HepG2 (cell line): ENCODE measurements around the gene DNASE1. TPM values are rescaled to one million over a fixed set of nuclear protein-coding genes. Genes with fewer than 3 reads are reported as not detected.
A peak's percentile ranks its signal among the peaks of the same experiment; 100 is the strongest.

ENCODE experiments used
- ATAC-seq: fragments of 200-7000 bp; cut with Tn5 transposase; 3 replicates; pipeline ENCODE4 v1.9.1; 2020; ENCODE audit warnings: mild to moderate bottlenecking, moderate library complexity
- BruUV-seq: library from RNA; stranded (reverse); fragments of 400-500 nt; replicated peaks from 2 replicates; lab custom pipeline; 2021; lab: Mats Ljungman, UMichigan
- CTCF ChIA-PET: fragments of 300-600 bp; formaldehyde crosslinking; extraction: SDS; loops from one replicate; lab custom pipeline; 2021; ENCODE audit warnings: low total read pairs, inconsistent platforms, low intra/inter-chr PET ratio; lab: Yijun Ruan, JAX
- POLR2A ChIA-PET: fragments of 350-600 bp; sonication (Branson Sonifier 250); formaldehyde crosslinking; loops from one replicate; lab custom pipeline; 2020; ENCODE audit warnings: antibody characterized with exemption, inconsistent platforms; lab: Yijun Ruan, JAX
- DNase-seq: peaks from one replicate; pipeline ENCODE4 v3.0.0-alpha.2; 2015; ENCODE audit warnings: low spot score
- FAIRE-seq: peaks from 3 replicates; lab custom pipeline; 2011; peaks lifted over from hg19 to GRCh38; lab: Jason Lieb, UNC
- H2AFZ ChIP-seq: one replicate; pipeline ENCODE4 v1.6.1; 2011; ENCODE audit warnings: low read length, inconsistent platforms
- H3K27ac ChIP-seq: fragments of 300-600 bp; 3 replicates; pipeline ENCODE4 v1.8.0; 2011; ENCODE audit warnings: mixed run types, mild to moderate bottlenecking, mixed read lengths, low read length, inconsistent platforms; ENCODE audit not compliant: insufficient read depth; ENCODE audit errors: extremely low read length
- H3K27me3 ChIP-seq, 2 experiments: fragments of 200-600 bp in 1 of 2; 2 replicates in 1 of 2; 3 replicates in 1 of 2; pipeline versions ENCODE4 v1.6.0 to v1.8.0; 2011; ENCODE audit warnings: low read length in 2 of 2, mild to moderate bottlenecking in 2 of 2, moderate library complexity in 2 of 2, inconsistent platforms in 1 of 2; ENCODE audit not compliant: insufficient read depth in 2 of 2, control insufficient read depth in 1 of 2
- H3K36me3 ChIP-seq, 2 experiments: fragments of 200-600 bp in 1 of 2; replicated peaks in 1 of 2; 2 replicates in 1 of 2; 3 replicates in 1 of 2; pipeline versions ENCODE4 v1.5.1 to v1.8.0; 2011; ENCODE audit warnings: low read length in 2 of 2, inconsistent platforms in 1 of 2; ENCODE audit not compliant: insufficient read depth in 2 of 2, control insufficient read depth in 1 of 2
- H3K4me1 ChIP-seq: 2 replicates; pipeline ENCODE4 v1.5.1; 2012; ENCODE audit warnings: low read length, inconsistent platforms; ENCODE audit not compliant: insufficient read depth
- H3K4me2 ChIP-seq: 2 replicates; pipeline ENCODE4 v1.6.0; 2011; ENCODE audit warnings: low read depth, low read length, inconsistent platforms
- H3K4me3 ChIP-seq, 3 experiments: fragments of 200-600 bp in 1 of 3; sonication (generic), shearing (Covaris generic) in 1 of 3; replicated peaks in 1 of 3; 2 replicates each; pipeline ENCODE4 v1.5.1; 2011 to 2016; ENCODE audit warnings: low read length in 3 of 3, inconsistent platforms in 2 of 3, low read depth in 2 of 3, mild to moderate bottlenecking in 2 of 3, control low read depth in 1 of 3, mixed read lengths in 1 of 3; ENCODE audit not compliant: insufficient read depth in 1 of 3
- H3K79me2 ChIP-seq: one replicate; pipeline ENCODE4 v1.6.1; 2011; ENCODE audit warnings: low read length, inconsistent platforms; ENCODE audit not compliant: insufficient read depth
- H3K9ac ChIP-seq: 2 replicates; pipeline ENCODE4 v1.6.0; 2011; ENCODE audit warnings: mild to moderate bottlenecking, low read depth, low read length, inconsistent platforms; ENCODE audit not compliant: insufficient read depth
- H3K9me3 ChIP-seq: 2 replicates; pipeline ENCODE4 v1.5.1; 2012; ENCODE audit warnings: mild to moderate bottlenecking, low read length
- H4K20me1 ChIP-seq: 2 replicates; pipeline ENCODE4 v1.6.0; 2011; ENCODE audit warnings: inconsistent platforms, mild to moderate bottlenecking, low read length, moderate library complexity; ENCODE audit not compliant: insufficient read depth
- ADNP ChIP-seq: sonication (generic); formaldehyde crosslinking; IDR thresholded peaks from 2 replicates; pipeline ENCODE4 v1.4.0; 2020; ENCODE audit warnings: missing genetic modification reagents
- GABPA ChIP-seq, 2 experiments: IDR thresholded peaks; 2 replicates each; pipeline ENCODE4 v1.6.1; 2011 to 2016; ENCODE audit warnings: low read depth in 2 of 2, low read length in 1 of 2, missing biosample characterization in 1 of 2, missing genetic modification characterization in 1 of 2
- NAIF1 ChIP-seq: sonication (generic); formaldehyde crosslinking; IDR thresholded peaks from 2 replicates; pipeline ENCODE4 v1.5.0; 2020; ENCODE audit warnings: mild to moderate bottlenecking, missing genetic modification reagents, borderline replicate concordance
- NR2C2 ChIP-seq: sonication (generic); formaldehyde crosslinking; IDR thresholded peaks from 2 replicates; pipeline ENCODE4 v1.4.0; 2020; ENCODE audit warnings: missing genetic modification reagents, mild to moderate bottlenecking, moderate library complexity, borderline replicate concordance
- NR2F2 ChIP-seq: IDR thresholded peaks from 2 replicates; pipeline ENCODE4 v1.6.1; 2012; ENCODE audit warnings: low read depth, inconsistent platforms, borderline replicate concordance
- ZNF362 ChIP-seq: sonication (generic); formaldehyde crosslinking; IDR thresholded peaks from 2 replicates; pipeline ENCODE4 v1.4.0; 2020; ENCODE audit warnings: missing genetic modification reagents, mild to moderate bottlenecking, borderline replicate concordance
- ZNF652 ChIP-seq: IDR thresholded peaks from 2 replicates; pipeline ENCODE4 v1.6.1; 2016; ENCODE audit warnings: low read depth, borderline replicate concordance
- ZNF792 ChIP-seq: IDR thresholded peaks from 2 replicates; pipeline ENCODE4 v1.6.1; 2016
- ZNF83 ChIP-seq: sonication (generic); formaldehyde crosslinking; IDR thresholded peaks from 2 replicates; pipeline ENCODE4 v1.4.0; 2020; ENCODE audit warnings: missing genetic modification reagents, mild to moderate bottlenecking, borderline replicate concordance
- WGBS: methylation state at CpG from one replicate; pipeline ENCODE4 v1.1.6; 2017; ENCODE audit warnings: low lambda C conversion rate; 5-methylcytosine and 5-hydroxymethylcytosine counted together
- in situ Hi-C: cut with HindIII; loops from 2 replicates; pipeline ENCODE4 v1.10.0; 2017; ENCODE audit warnings: low pct_unique_long_range_greater_than_20kb; ENCODE audit not compliant: extremely low pct_ligation_motif_present
- intact Hi-C: fragments of 100-400 bp; cut with micrococcal nuclease; formaldehyde crosslinking; loops from one replicate; pipeline ENCODE4 v1.10.0; 2022; ENCODE audit not compliant: unreplicated experiment
- polyA plus RNA-seq, 8 experiments: library from polyadenylated mRNA; depleted of rRNA in 3 of 8; stranded (reverse) in 7 of 8; unstranded in 1 of 8; fragments of >200 nt; fragmentation: Illumina TruSeq in 4 of 8; extraction: Trizol in 4 of 8; gene quantifications; 2 replicates each; pipeline versions ENCODE4 v1.2.1 to v1.2.3, GENCODE V29; 2011 to 2016; ENCODE audit warnings: low read depth in 4 of 8, missing spikeins in 1 of 8, mixed read lengths in 1 of 8; ENCODE audit not compliant: insufficient read depth in 1 of 8
- total RNA-seq, 5 experiments: library from RNA; depleted of rRNA; stranded (reverse); fragments of >200 nt; fragmentation: Illumina TruSeq; extraction: Trizol; gene quantifications; 2 replicates each; pipeline ENCODE4 v1.2.3, GENCODE V29; 2016; ENCODE audit warnings: low read depth in 1 of 5
- TF ChIP-seq, protein P1 (sequence below): sonication (generic); formaldehyde crosslinking; IDR thresholded peaks from 2 replicates; pipeline ENCODE4 v1.5.1; 2020; ENCODE audit warnings: mild to moderate bottlenecking, moderate library complexity, missing genetic modification reagents

DNASE1 gene
- total and polyA plus RNA-seq, 2 of the 13 experiments (the other 11 are each of a cell fraction or from before 2014, with no cell fraction given) = 7.1 to 11.1 TPM

GRCh38 chr16:3690980-3691720, 36.7 kb downstream of the DNASE1 start:
- Histone ChIP-seq H3K9me3 (no peaks in the 10 kb centered on the region), H3K36me3 (peaks cover 22 to 37% of the 10 kb centered on the region in 2 experiments), H3K4me1 (peaks cover 35% of the 10 kb centered on the region), H3K9ac (no peak overlapping the region), H3K27me3 (no peaks in the 10 kb centered on the region; a peak in 1 of 5 replicates), H3K79me2 (peaks cover 21% of the 10 kb centered on the region), H3K27ac (no peak overlapping the region), H3K4me3 (no peak overlapping the region), H4K20me1 (no peaks in the 10 kb centered on the region), H3K4me2 (no peak overlapping the region), H2AFZ (no peak overlapping the region)
- no peak for ATAC-seq
- BruUV-seq = no TSS peak
- no peak for FAIRE-seq
- TF ChIP-seq, protein P1, sequence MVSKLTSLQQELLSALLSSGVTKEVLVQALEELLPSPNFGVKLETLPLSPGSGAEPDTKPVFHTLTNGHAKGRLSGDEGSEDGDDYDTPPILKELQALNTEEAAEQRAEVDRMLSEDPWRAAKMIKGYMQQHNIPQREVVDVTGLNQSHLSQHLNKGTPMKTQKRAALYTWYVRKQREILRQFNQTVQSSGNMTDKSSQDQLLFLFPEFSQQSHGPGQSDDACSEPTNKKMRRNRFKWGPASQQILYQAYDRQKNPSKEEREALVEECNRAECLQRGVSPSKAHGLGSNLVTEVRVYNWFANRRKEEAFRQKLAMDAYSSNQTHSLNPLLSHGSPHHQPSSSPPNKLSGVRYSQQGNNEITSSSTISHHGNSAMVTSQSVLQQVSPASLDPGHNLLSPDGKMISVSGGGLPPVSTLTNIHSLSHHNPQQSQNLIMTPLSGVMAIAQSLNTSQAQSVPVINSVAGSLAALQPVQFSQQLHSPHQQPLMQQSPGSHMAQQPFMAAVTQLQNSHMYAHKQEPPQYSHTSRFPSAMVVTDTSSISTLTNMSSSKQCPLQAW (CRISPR knock-in tag) = peak; percentile 5; the same call in 1 of the 2 replicates
- TF ChIP-seq ZNF652 (CRISPR knock-in tag) = no peak
- POLR2A ChIA-PET = no interaction called here
- CTCF ChIA-PET = interaction anchor here (2.0 kb wide), 1 partner anchor 218 kb away, joined by 7 read pairs; no protein-coding TSS in a partner anchor
- in situ Hi-C loops = no loop called here
- no peak for DNase-seq
- 88% methylated on average over 17 of the region's 19 CpGs for WGBS
- intact Hi-C loops = loop anchor here (2.0 to 10.0 kb wide), 3 partner anchors 26 to 424 kb away; partner anchors contain the start of genes ADCY9 and TRAP1

DNA sequence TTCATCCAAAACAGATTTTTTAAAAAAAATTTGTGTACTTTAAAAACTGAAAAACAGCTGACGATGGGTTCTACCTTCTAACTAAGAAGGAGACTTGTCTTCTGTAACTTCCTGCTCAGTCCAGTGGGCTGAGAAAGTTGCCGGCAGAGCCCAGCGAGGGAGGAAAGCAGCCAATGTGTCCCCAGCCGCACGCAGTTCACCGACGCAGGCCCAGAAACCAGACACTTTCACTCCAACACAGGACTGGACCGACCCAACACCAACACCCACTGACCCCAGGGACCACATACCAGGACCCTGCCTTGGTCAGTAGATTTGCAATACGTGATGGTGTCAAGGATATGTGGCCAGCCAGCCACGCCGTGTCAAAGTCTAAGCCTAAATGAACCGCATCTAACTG, 37.3 kb downstream of the DNASE1 start:
- H3K36me3 ChIP-seq = peaks cover 18 to 31% of the 10 kb centered on the region in 2 experiments
- H3K4me1 ChIP-seq = peaks cover 41% of the 10 kb centered on the region
- no TSS peak for BruUV-seq
- H3K9me3 ChIP-seq = no peaks in the 10 kb centered on the region
- intact Hi-C loops = loop anchor here (2.0 to 10.0 kb wide), 3 partner anchors 25 to 423 kb away; partner anchors contain the start of genes ADCY9 and TRAP1
- CTCF ChIA-PET = no interaction called here
- H3K4me3 ChIP-seq = no peak overlapping the region
- H3K9ac ChIP-seq = no peak overlapping the region
- in situ Hi-C loops = no loop called here
- peaks cover 26% of the 10 kb centered on the region for H3K79me2 ChIP-seq
- H4K20me1 ChIP-seq = no peaks in the 10 kb centered on the region
- H3K27me3 ChIP-seq = no peaks in the 10 kb centered on the region; a peak in 1 of 5 replicates
- FAIRE-seq (no peak), DNase-seq (no peak), ATAC-seq (no peak)
- 96% methylated on average over 12 of the region's 12 CpGs for WGBS
- H3K4me2 ChIP-seq = no peak overlapping the region
- POLR2A ChIA-PET = no interaction called here
- TF ChIP-seq NR2C2 (CRISPR knock-in tag) = no peak
- no peak for TF ChIP-seq GABPA (IDR thresholded peaks at IDR 0.05; ENCODE audit: low read depth, low read length)
- TF ChIP-seq GABPA (CRISPR knock-in tag; IDR thresholded peaks at IDR 0.05; ENCODE audit: low read depth) = no peak
- no peak for TF ChIP-seq ZNF362 (CRISPR knock-in tag)
- no peak for TF ChIP-seq ADNP (CRISPR knock-in tag)
- TF ChIP-seq NAIF1 = no peak
- TF ChIP-seq NR2F2 = no peak
- no peak for TF ChIP-seq ZNF792 (CRISPR knock-in tag)
- TF ChIP-seq ZNF83 (CRISPR knock-in tag) = no peak
- H2AFZ ChIP-seq = no peak overlapping the region
- H3K27ac ChIP-seq = no peak overlapping the region
